Measurements from ENCODE around the gene OR10Z1.

- no peak for TF ChIP-seq POLR2A (IDR thresholded peaks at IDR 0.05)
- TF ChIP-seq CTCF (IDR thresholded peaks at IDR 0.05) = no peak
Observed at GRCh38 chr1:158600735-158601134, 4.3 kb upstream of the OR10Z1 start.
